Transverse colon (tissue), 4 donors: ENCODE results near the gene PSKH1. TPM values are rescaled to one million over a fixed set of nuclear protein-coding genes. Genes with fewer than 3 reads are reported as not detected.
A peak's percentile ranks its signal among the peaks of the same experiment; 100 is the strongest.

Experiments
- DNase-seq: peaks from one replicate; pipeline ENCODE4 v3.0.0-alpha.2; 2019
- H3K27ac ChIP-seq, 4 donors: fragments of 200-600 bp; sonication (generic); 2 replicates each; pipeline ENCODE4 v1.5.1; 2016 to 2018; ENCODE audit warnings: inconsistent platforms in 4 of 4
- H3K27me3 ChIP-seq: fragments of 200-600 bp; sonication (generic); 2 replicates; pipeline ENCODE4 v1.5.1; 2017; ENCODE audit warnings: inconsistent platforms
- H3K36me3 ChIP-seq, 4 donors: fragments of 200-600 bp; sonication (generic); 2 replicates each; pipeline ENCODE4 v1.5.1; 2017 to 2019; ENCODE audit warnings: inconsistent platforms in 4 of 4
- H3K4me1 ChIP-seq, 4 donors: fragments of 200-600 bp; sonication (generic); 2 replicates each; pipeline ENCODE4 v1.5.1; 2017 to 2020; ENCODE audit warnings: inconsistent platforms in 4 of 4
- H3K4me3 ChIP-seq, 4 donors: fragments of 200-600 bp; sonication (generic); 1 replicate in 1 of 4; 2 replicates in 3 of 4; pipeline versions ENCODE4 v1.5.1 to v1.6.1; 2017 to 2019; ENCODE audit warnings: inconsistent platforms in 4 of 4
- H3K9me3 ChIP-seq, 2 donors: fragments of 200-600 bp; sonication (generic); 2 replicates each; pipeline ENCODE4 v1.5.1; 2017 to 2019; ENCODE audit warnings: inconsistent platforms in 2 of 2
- CTCF ChIP-seq, 5 experiments: fragments of 200-600 bp in 3 of 5; fragments of 450-650 bp in 2 of 5; sonication (generic) in 3 of 5; IDR thresholded peaks; 1 replicate in 2 of 5; 2 replicates in 3 of 5; pipeline ENCODE4 v1.5.1; 2016 to 2017; ENCODE audit warnings: antibody characterized with exemption in 5 of 5, inconsistent platforms in 3 of 5, mild to moderate bottlenecking in 2 of 5, moderate library complexity in 1 of 5
- EP300 ChIP-seq: sonication (generic); formaldehyde crosslinking; IDR thresholded peaks from one replicate; pipeline ENCODE4 v1.6.1; 2017; ENCODE audit warnings: antibody characterized with exemption, low read depth
- POLR2A ChIP-seq: fragments of 450-650 bp; IDR thresholded peaks from one replicate; pipeline ENCODE4 v1.6.1; 2016; ENCODE audit warnings: antibody characterized with exemption, mild to moderate bottlenecking, moderate library complexity
- POLR2AphosphoS5 ChIP-seq, 3 donors: sonication (generic); formaldehyde crosslinking; IDR thresholded peaks; one replicate each; pipeline ENCODE4 v1.6.1; 2016; ENCODE audit warnings: antibody characterized with exemption in 3 of 3
- WGBS, 2 donors: methylation state at CpG; one replicate each; pipeline ENCODE4 v1.1.5; 2018; ENCODE audit warnings: low coverage in 1 of 2; 5-methylcytosine and 5-hydroxymethylcytosine counted together
- in situ Hi-C, 4 donors: fragments of 200-750 bp; cut with MboI; loops; one replicate each; pipeline versions ENCODE4 v1.15.0 to v1.15.1; 2017; ENCODE audit warnings: low sequenced_read_pairs in 3 of 4, low pct_ligation_motif_present in 1 of 4, low pct_unique_long_range_greater_than_20kb in 1 of 4
- intact Hi-C: fragments of 100-400 bp; cut with DNase I; formaldehyde crosslinking; loops from one replicate; pipeline ENCODE4 v1.15.1; 2023; ENCODE audit warnings: low total_unique reads
- total RNA-seq, 4 donors: library from RNA; depleted of rRNA; stranded (reverse); fragments of >200 nt; gene quantifications; one replicate each; pipeline ENCODE4 v1.1.0, GENCODE V29; 2016

The PSKH1 gene
- total RNA-seq, 4 donors from 2014 or later = 24.1 to 132 (median 56.2) TPM

- H3K4me3 ChIP-seq = no peak overlapping the region
- peak overlapping the region in 1 of 4 donors; percentile 12 for H3K27ac ChIP-seq
- intact Hi-C loops (loop anchor here (10.0 kb wide), 1 partner anchor 111 kb away; no protein-coding TSS in a partner anchor), in situ Hi-C loops (loop anchor here in 2 of 4 donors (10.0 kb wide), 1 partner anchor 111 kb away; no protein-coding TSS in a partner anchor)
- peaks cover 0 to 8% (median 4%) of the 10 kb centered on the region in 4 donors for H3K36me3 ChIP-seq
- no peaks in the 10 kb centered on the region for H3K27me3 ChIP-seq
- H3K9me3 ChIP-seq = no peaks in the 10 kb centered on the region
- no peaks in the 10 kb centered on the region for H3K4me1 ChIP-seq
- no peak for DNase-seq
- TF ChIP-seq POLR2AphosphoS5 (IDR thresholded peaks at IDR 0.05) (no peak), CTCF (IDR thresholded peaks at IDR 0.05) (no peak), EP300 (no peak), POLR2A (no peak)
- 59% methylated on average over 13 of the region's 13 CpGs; no CpG with 5 or more reads in 1 of the 2 donors for WGBS, 2 donors
Observed at GRCh38 chr16:67926181-67926750, 33.2 kb downstream of the PSKH1 start.

GRCh38 chr16:67927131-67927941, 34.3 kb downstream of the PSKH1 start:
- H3K4me1 ChIP-seq = no peaks in the 10 kb centered on the region
- H3K27ac ChIP-seq = no peak overlapping the region
- DNase-seq = no peak

GRCh38 chr16:67928147-67928546, 35.1 kb downstream of the PSKH1 start:
- Histone ChIP-seq H3K27ac (no peak overlapping the region), H3K9me3 (no peaks in the 10 kb centered on the region), H3K4me3 (no peak overlapping the region), H3K36me3 (peaks cover 0 to 8% (median 4%) of the 10 kb centered on the region in 4 donors), H3K4me1 (no peaks in the 10 kb centered on the region), H3K27me3 (no peaks in the 10 kb centered on the region)
- WGBS, 2 donors = 75% methylated on average over 7 of the region's 7 CpGs; no CpG with 5 or more reads in 1 of the 2 donors
- TF ChIP-seq POLR2A = no peak
- no peak for DNase-seq
- in situ Hi-C loops (loop anchor here in 2 of 4 donors (10.0 kb wide), 1 partner anchor 113 kb away; no protein-coding TSS in a partner anchor), intact Hi-C loops (loop anchor here (10.0 kb wide), 1 partner anchor 113 kb away; no protein-coding TSS in a partner anchor)

More at GRCh38 chr16:67927131-67927941, 34.3 kb downstream of the PSKH1 start:
- H3K9me3 ChIP-seq = no peaks in the 10 kb centered on the region
- H3K4me3 ChIP-seq = no peak overlapping the region
- H3K36me3 ChIP-seq = peaks cover 0 to 8% (median 4%) of the 10 kb centered on the region in 4 donors
- TF ChIP-seq CTCF (IDR thresholded peaks at IDR 0.05) (no peak), POLR2AphosphoS5 (IDR thresholded peaks at IDR 0.05) (no peak), POLR2A (no peak), EP300 (no peak)
- 89% methylated on average over 21 of the region's 22 CpGs; no CpG with 5 or more reads in 1 of the 2 donors for WGBS, 2 donors
- intact Hi-C loops (loop anchor here (10.0 kb wide), 1 partner anchor 113 kb away; no protein-coding TSS in a partner anchor), in situ Hi-C loops (loop anchor here in 2 of 4 donors (10.0 kb wide), 1 partner anchor 113 kb away; no protein-coding TSS in a partner anchor)
- no peaks in the 10 kb centered on the region for H3K27me3 ChIP-seq

- H3K27me3 ChIP-seq = no peaks in the 10 kb centered on the region
- H3K27ac ChIP-seq = no peak overlapping the region
- H3K4me3 ChIP-seq = no peak overlapping the region
- in situ Hi-C loops (loop anchor here in 2 of 4 donors (10.0 kb wide), 1 partner anchor 114 kb away; no protein-coding TSS in a partner anchor), intact Hi-C loops (loop anchor here (10.0 kb wide), 1 partner anchor 114 kb away; no protein-coding TSS in a partner anchor)
- H3K4me1 ChIP-seq = no peaks in the 10 kb centered on the region
- peaks cover 0 to 8% (median 4%) of the 10 kb centered on the region in 4 donors for H3K36me3 ChIP-seq
- 44 to 70% methylated on average over 4 to 16 of the region's 16 CpGs for WGBS, 2 donors
- TF ChIP-seq EP300 (no peak), POLR2AphosphoS5 (IDR thresholded peaks at IDR 0.05) (peak in 2 of 3 donors; percentile 17 to 25), CTCF (IDR thresholded peaks at IDR 0.05) (peak; percentile 76 to 90 (median 85)), POLR2A (no peak)
- no peaks in the 10 kb centered on the region for H3K9me3 ChIP-seq
- peak; percentile 75 for DNase-seq
Observed at GRCh38 chr16:67928561-67929364, 35.7 kb downstream of the PSKH1 start.
